ENCODE data around the gene MRTFB.
A peak's percentile ranks its signal among the peaks of the same experiment; 100 is the strongest.

The MRTFB gene

GRCh38 chr16:14285513-14286367, 214.6 kb downstream of the MRTFB start:
- DNase-seq (ENCODE audit: low spot score): peak; percentile 99

- no peak for DNase-seq (ENCODE audit: low spot score)
Measured at GRCh38 chr16:14286368-14287230, 215.5 kb downstream of the MRTFB start.

DNA sequence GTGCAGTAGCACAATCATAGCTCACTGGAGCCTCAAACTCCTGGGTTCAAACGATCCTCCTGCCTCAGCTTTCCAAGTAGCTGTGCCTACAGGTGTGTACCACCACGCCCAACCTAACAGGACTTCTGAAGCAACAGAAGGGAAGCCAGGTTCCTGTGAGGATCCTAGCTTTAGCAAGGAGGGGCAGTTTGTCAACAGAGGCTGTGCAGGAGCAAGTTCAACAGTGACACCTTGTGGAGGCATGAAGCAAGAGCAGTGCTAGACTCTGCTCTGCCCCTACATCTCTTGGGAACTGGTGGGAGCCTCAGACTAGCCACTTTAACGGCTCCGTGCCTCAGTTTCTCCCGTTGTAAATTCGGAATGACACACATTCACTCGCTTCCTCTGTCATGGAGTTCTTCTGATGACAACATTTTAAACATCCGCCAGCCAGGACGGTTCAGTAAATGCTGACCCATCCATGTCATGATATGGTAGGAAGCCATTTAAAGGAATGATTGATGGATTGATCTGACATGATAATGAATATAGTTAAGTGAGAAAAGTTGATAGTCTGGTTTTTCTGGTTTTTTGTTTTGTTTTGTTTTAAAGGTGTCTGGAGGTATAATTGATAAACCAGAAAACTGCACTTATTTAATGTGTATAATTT, 218.7 kb downstream of the MRTFB start:
- DNase-seq (ENCODE audit: low spot score): peak; percentile 47

DNA sequence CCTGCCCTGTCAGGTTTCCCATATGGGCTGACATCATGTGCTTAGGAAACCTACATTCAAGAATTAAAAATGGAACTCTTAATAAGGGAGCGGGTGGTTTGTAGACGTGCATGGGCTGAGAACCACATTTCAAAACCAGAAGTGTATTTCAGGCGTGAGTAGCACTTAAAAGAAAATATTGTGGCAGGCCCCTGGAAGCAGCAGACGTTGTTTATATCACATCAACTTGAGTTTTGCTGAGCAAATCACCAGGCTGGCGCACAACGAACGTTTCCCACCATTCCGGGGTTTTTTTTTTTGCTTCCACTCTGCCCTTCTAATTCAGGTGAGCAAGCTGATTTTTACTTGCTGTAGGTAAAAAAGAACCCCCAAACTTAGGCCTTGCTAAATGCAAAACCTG, 220.2 kb downstream of the MRTFB start:
- DNase-seq (ENCODE audit: low spot score): no peak

- no peak for DNase-seq (ENCODE audit: low spot score)
Measured at GRCh38 chr16:14292051-14292825, 221.1 kb downstream of the MRTFB start.

DNA sequence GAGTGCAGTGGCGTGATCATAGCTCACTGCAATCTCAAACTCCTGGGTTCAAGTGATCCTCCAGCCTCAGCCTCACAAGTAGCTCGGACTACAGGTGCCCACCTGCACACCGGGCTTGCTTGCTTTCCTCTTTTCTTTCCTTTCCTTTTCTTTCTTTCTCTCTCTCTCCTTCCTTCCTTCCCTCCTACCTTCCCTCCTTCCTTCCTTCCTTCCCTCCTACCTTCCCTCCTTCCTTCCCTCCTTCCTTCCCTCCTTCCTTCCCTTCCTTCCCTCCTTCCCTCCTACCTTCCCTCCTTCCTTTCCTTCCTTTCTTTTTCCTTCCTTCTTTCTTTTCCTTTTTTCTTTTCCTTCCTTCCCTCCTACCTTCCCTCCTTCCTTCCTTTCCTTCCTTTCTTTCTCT, 225.5 kb downstream of the MRTFB start:
- DNase-seq (ENCODE audit: low spot score): no peak

GRCh38 chr16:14298374-14299122, 227.4 kb downstream of the MRTFB start:
- no peak for DNase-seq (ENCODE audit: low spot score)

DNA sequence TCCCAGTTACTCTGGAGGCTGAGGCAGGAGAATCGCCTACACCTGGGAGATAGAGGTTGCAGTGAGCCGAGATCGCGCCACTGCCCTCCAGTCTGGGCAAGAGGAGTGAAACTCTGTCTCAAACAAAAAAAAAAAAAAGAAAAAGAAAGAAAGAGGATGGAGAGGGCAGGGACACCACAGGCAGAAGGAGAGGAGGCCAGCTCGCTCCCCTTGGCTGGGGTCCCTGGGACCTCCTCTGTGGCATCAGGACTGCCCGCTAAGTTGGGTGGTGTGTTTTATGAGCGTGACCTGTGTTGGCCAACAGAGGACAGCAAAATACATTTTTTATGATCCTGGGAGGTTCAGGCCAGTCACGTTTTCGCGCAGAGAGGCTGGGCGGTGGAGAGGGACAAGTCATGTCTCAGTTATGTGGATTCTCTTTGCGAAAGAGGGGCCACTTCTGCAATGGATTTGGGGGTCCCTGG, 229.6 kb downstream of the MRTFB start:
- DNase-seq (ENCODE audit: low spot score): peak; percentile 65

- peak; percentile 66 for DNase-seq (ENCODE audit: low spot score)
Measured at GRCh38 chr16:14301169-14302030, 230.3 kb downstream of the MRTFB start.

- DNase-seq (ENCODE audit: low spot score): no peak
Measured at GRCh38 chr16:14302031-14302398, 230.9 kb downstream of the MRTFB start.

DNA sequence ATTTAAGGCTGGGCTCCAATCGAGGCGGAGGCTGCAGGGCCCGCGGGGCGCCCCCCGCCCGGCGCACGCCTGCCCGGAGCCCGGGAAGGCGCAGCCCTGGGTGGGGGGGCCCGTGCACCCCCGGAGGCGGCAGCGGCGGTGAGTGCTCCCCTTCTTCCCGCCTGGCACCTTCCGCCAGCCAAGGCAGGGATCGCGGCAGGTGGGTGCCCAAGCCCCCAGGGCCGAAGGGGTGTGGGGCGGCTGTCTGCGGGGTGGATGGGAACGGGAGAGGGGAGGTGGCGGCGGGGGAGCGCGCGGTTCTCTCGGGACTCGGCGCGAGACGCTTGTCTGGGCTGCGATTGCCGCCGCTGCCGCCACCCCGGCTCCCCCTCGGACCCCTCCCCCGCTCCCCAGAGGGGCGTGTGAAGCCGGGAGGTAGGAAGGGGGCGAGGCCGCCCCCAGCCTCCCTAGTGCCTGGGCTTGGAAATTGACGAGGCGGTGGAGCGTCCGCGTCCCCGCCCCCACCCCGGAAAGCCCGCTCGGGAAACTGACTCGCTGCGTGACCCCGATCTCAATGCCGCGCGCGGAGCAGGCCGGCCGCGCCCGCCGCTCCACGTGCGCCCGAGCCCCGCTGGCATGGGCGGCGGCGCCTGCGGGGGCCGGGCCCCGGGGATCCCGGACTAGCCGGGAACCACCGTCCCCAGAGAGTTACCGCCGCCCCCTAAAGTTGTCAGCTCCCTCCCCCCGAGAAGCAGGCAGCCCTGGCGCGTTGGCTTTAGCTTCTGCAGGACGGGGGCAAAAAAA, 231.5 kb downstream of the MRTFB start:
- DNase-seq (ENCODE audit: low spot score): peak; percentile 86

GRCh38 chr16:14303182-14303618, 232.1 kb downstream of the MRTFB start:
- no peak for DNase-seq (ENCODE audit: low spot score)

DNA sequence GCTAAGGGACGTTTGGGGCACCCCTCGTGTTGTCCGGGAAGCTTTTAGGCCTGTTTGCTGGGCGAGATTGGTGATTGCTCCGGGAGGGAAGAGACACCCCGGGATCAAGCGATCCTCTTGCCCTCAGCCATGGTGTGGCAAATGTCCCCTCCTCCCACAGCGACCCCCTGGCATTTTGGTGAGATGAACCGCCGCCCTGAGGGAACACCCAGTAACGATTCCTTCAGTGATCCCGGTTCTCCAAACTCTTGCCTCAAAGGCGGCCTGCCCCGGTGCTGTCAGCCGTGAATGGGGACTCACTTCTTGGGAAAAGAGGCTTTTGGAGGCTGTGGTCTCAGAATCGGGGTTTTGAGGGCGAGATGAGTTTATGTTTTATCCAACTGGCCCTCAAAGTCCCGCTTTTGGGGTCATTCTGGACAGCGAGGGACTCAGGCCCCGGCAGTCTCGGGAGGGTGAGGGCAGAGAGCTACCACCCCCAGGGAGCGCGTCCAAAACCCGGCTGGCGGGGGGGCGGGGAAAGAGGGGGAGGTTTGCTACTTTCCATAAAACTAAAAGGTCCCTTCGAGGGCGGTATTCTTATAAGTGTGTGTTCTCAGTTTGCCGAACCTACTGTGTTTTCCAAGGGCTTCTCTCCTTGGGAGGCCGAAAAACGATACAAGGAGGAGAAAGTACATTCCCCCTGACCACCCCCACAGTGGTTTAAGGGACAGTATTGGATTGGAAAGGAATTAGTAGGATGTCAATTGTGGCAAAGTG, 232.7 kb downstream of the MRTFB start:
- DNase-seq (ENCODE audit: low spot score): peak; percentile 56

GRCh38 chr16:14304891-14305460, 233.9 kb downstream of the MRTFB start:
- DNase-seq (ENCODE audit: low spot score): no peak

DNA sequence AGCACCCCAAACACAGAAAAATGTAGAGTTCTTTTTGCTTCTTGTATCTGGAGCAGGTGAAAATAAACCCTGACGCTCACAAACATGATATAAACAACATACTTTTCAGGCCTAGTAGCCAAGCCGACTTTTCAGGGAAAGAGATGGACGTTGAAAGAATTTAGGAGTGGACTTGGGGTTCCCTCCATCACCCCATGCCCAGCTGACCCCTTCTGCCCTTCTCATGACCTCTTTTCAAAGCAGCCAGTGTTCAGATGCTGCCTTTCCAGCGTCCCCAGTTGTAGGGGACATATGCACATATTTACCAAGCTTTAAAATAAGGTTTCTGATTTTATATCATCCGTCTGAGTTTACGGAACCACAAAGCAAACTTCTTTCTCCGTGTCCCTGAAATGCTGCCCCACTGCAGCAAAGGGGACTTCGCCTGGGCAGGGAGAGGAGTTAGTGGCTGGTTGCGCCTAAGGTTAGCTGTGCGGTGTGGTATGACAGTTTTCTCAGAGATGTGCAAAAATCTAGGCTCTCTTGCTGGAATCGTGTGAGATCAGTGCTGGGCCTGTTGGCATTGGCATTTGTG, 235.5 kb downstream of the MRTFB start:
- DNase-seq (ENCODE audit: low spot score): no peak

DNA sequence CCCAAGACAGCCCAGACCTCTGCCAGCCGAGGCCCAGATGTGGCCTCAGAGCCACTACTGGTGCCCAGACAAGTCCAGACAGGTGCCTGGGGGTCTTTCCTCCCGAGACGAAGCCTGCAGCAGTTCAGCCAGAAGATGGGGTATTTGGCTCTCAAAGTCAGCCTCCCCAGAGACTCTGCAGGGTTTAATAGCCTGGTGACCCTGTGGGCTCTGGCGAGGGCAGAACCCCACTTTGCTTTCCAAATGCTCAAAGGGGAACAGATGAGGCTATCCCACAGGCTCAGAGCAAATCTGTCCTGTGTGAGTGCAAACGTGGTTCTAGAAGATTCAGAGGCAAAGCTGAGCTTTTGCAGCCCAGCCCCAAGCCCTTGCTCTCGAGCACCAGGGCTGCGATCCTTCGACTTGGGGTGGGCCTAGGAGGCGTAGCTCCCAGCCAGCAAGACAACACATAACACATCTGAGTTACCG, 236.0 kb downstream of the MRTFB start:
- no peak for DNase-seq (ENCODE audit: low spot score)

DNA sequence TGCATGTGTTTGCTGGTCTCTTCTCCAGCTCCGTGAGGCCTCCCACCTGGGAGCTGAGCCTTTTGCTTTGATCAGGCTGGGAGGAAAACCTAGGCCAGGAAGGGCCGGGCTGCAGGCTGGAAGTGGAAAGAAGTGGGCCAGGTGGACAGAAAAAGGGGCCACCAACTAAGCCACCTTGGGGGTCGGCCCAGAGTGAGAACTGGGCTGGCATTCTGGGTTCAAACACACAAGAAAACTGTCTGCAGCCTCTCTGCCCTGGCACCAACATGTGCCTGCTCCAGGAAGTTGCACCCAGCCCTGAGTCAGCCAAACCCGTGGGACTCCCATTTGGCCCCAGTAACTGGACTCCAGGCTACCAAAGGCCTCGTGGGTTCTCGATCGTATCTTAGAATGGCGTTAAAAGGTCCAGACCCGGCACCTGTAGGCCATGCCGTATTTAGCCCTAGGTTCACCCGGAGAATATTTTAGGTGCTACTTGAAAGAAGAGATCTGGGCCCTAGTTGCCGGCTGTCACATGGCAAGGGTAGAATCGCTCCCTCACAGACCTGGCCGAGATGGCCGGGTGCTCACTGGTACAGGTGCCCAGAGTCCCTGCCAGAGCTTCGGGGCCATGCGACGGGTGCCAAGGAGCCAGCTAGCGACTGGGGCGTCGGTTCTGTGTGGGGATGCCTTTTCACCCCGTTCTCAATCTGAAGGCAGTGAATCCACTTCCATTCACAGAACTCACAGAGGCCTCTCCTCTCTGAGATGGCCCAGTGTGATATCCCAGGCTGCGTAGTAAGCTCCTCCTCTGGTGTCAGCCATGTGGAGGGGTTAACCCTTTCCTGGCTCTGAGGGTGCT, 236.6 kb downstream of the MRTFB start:
- no peak for DNase-seq (ENCODE audit: low spot score)
